Transverse colon (tissue), 4 donors: Measurements from ENCODE around the gene GFAP. TPM values are rescaled to one million over a fixed set of nuclear protein-coding genes. Genes with fewer than 3 reads are reported as not detected.

Experiments used
- DNase-seq: peaks from one replicate; pipeline ENCODE4 v3.0.0-alpha.2; 2019
- H3K27ac ChIP-seq, 4 donors: fragments of 200-600 bp; sonication (generic); 2 replicates each; pipeline ENCODE4 v1.5.1; 2016 to 2018; ENCODE audit warnings: inconsistent platforms in 4 of 4
- H3K27me3 ChIP-seq: fragments of 200-600 bp; sonication (generic); 2 replicates; pipeline ENCODE4 v1.5.1; 2017; ENCODE audit warnings: inconsistent platforms
- H3K36me3 ChIP-seq, 4 donors: fragments of 200-600 bp; sonication (generic); 2 replicates each; pipeline ENCODE4 v1.5.1; 2017 to 2019; ENCODE audit warnings: inconsistent platforms in 4 of 4
- H3K4me1 ChIP-seq, 4 donors: fragments of 200-600 bp; sonication (generic); 2 replicates each; pipeline ENCODE4 v1.5.1; 2017 to 2020; ENCODE audit warnings: inconsistent platforms in 4 of 4
- H3K4me3 ChIP-seq, 4 donors: fragments of 200-600 bp; sonication (generic); 1 replicate in 1 of 4; 2 replicates in 3 of 4; pipeline versions ENCODE4 v1.5.1 to v1.6.1; 2017 to 2019; ENCODE audit warnings: inconsistent platforms in 4 of 4
- H3K9me3 ChIP-seq, 2 donors: fragments of 200-600 bp; sonication (generic); 2 replicates each; pipeline ENCODE4 v1.5.1; 2017 to 2019; ENCODE audit warnings: inconsistent platforms in 2 of 2
- CTCF ChIP-seq, 5 experiments: fragments of 200-600 bp in 3 of 5; fragments of 450-650 bp in 2 of 5; sonication (generic) in 3 of 5; IDR thresholded peaks; 1 replicate in 2 of 5; 2 replicates in 3 of 5; pipeline ENCODE4 v1.5.1; 2016 to 2017; ENCODE audit warnings: antibody characterized with exemption in 5 of 5, inconsistent platforms in 3 of 5, mild to moderate bottlenecking in 2 of 5, moderate library complexity in 1 of 5
- EP300 ChIP-seq: sonication (generic); formaldehyde crosslinking; IDR thresholded peaks from one replicate; pipeline ENCODE4 v1.6.1; 2017; ENCODE audit warnings: antibody characterized with exemption, low read depth
- POLR2A ChIP-seq: fragments of 450-650 bp; IDR thresholded peaks from one replicate; pipeline ENCODE4 v1.6.1; 2016; ENCODE audit warnings: antibody characterized with exemption, mild to moderate bottlenecking, moderate library complexity
- POLR2AphosphoS5 ChIP-seq, 3 donors: sonication (generic); formaldehyde crosslinking; IDR thresholded peaks; one replicate each; pipeline ENCODE4 v1.6.1; 2016; ENCODE audit warnings: antibody characterized with exemption in 3 of 3
- WGBS, 2 donors: methylation state at CpG; one replicate each; pipeline ENCODE4 v1.1.5; 2018; ENCODE audit warnings: low coverage in 1 of 2; 5-methylcytosine and 5-hydroxymethylcytosine counted together
- in situ Hi-C, 4 donors: fragments of 200-750 bp; cut with MboI; loops; one replicate each; pipeline versions ENCODE4 v1.15.0 to v1.15.1; 2017; ENCODE audit warnings: low sequenced_read_pairs in 3 of 4, low pct_ligation_motif_present in 1 of 4, low pct_unique_long_range_greater_than_20kb in 1 of 4
- intact Hi-C: fragments of 100-400 bp; cut with DNase I; formaldehyde crosslinking; loops from one replicate; pipeline ENCODE4 v1.15.1; 2023; ENCODE audit warnings: low total_unique reads
- total RNA-seq, 4 donors: library from RNA; depleted of rRNA; stranded (reverse); fragments of >200 nt; gene quantifications; one replicate each; pipeline ENCODE4 v1.1.0, GENCODE V29; 2016

Gene GFAP
- total RNA-seq, 4 donors from 2014 or later, result 0.68 TPM; not detected in 3

GRCh38 chr17:44898768-44899073 lies 16.6 kb downstream of the GFAP start:
- peak overlapping the region; percentile 86 to 93 (median 90) for H3K27ac ChIP-seq
- no peaks in the 10 kb centered on the region for H3K9me3 ChIP-seq
- intact Hi-C loops (no loop called here), in situ Hi-C loops (no loop called here)
- DNase-seq, result no peak
- WGBS, 2 donors, result 0 to 2% methylated on average over 4 to 7 of the region's 7 CpGs
- peak overlapping the region; percentile 33 to 88 (median 64) for H3K4me3 ChIP-seq
- H3K4me1 ChIP-seq, result peaks cover 10 to 28% (median 20%) of the 10 kb centered on the region in 4 donors
- H3K27me3 ChIP-seq, result no peaks in the 10 kb centered on the region
- no peak for TF ChIP-seq EP300
- TF ChIP-seq POLR2AphosphoS5 (IDR thresholded peaks at IDR 0.05), result no peak
- TF ChIP-seq CTCF (IDR thresholded peaks at IDR 0.05), result no peak
- no peak for TF ChIP-seq POLR2A
- H3K36me3 ChIP-seq, result peaks cover 0 to 7% (median 3%) of the 10 kb centered on the region in 4 donors

- no peaks in the 10 kb centered on the region for H3K9me3 ChIP-seq
- no peaks in the 10 kb centered on the region for H3K27me3 ChIP-seq
- WGBS, 2 donors, result 96 to 100% methylated on average over 4 of the region's 4 CpGs
- intact Hi-C loops, result no loop called here
- peaks cover 8 to 17% (median 13%) of the 10 kb centered on the region in 4 donors for H3K4me1 ChIP-seq
- H3K27ac ChIP-seq, result no peak overlapping the region
- peaks cover 0 to 26% (median 9%) of the 10 kb centered on the region in 4 donors for H3K36me3 ChIP-seq
- DNase-seq, result no peak
- in situ Hi-C loops, result no loop called here
- H3K4me3 ChIP-seq, result no peak overlapping the region
- no peak for TF ChIP-seq CTCF (IDR thresholded peaks at IDR 0.05)
- TF ChIP-seq EP300, result no peak
- TF ChIP-seq POLR2A, result no peak
- TF ChIP-seq POLR2AphosphoS5 (IDR thresholded peaks at IDR 0.05), result no peak
These were observed 20.7 kb downstream of the GFAP start for GRCh38 chr17:44894642-44895041.

- intact Hi-C loops, result no loop called here
- H3K27me3 ChIP-seq, result no peaks in the 10 kb centered on the region
- in situ Hi-C loops, result no loop called here
- TF ChIP-seq CTCF (IDR thresholded peaks at IDR 0.05) (no peak), POLR2AphosphoS5 (IDR thresholded peaks at IDR 0.05) (no peak), EP300 (no peak), POLR2A (no peak)
- no peak overlapping the region for H3K4me3 ChIP-seq
- no peak for DNase-seq
- no peaks in the 10 kb centered on the region for H3K9me3 ChIP-seq
- peaks cover 0 to 2% (median under 1%) of the 10 kb centered on the region in 4 donors for H3K4me1 ChIP-seq
- H3K36me3 ChIP-seq, result peaks cover 0 to 26% (median 9%) of the 10 kb centered on the region in 4 donors
- no peak overlapping the region for H3K27ac ChIP-seq
These were observed 23.1 kb downstream of the GFAP start for GRCh38 chr17:44892250-44892649.

GRCh38 chr17:44889003-44889402 lies 26.3 kb downstream of the GFAP start:
- no peak for DNase-seq
- in situ Hi-C loops, result no loop called here
- Histone ChIP-seq H3K4me1 (no peaks in the 10 kb centered on the region), H3K36me3 (peaks cover 0 to 50% (median 20%) of the 10 kb centered on the region in 4 donors), H3K27ac (no peak overlapping the region), H3K9me3 (no peaks in the 10 kb centered on the region), H3K4me3 (no peak overlapping the region), H3K27me3 (no peaks in the 10 kb centered on the region)
- no peak for TF ChIP-seq CTCF (IDR thresholded peaks at IDR 0.05)
- TF ChIP-seq POLR2A, result no peak
- TF ChIP-seq POLR2AphosphoS5 (IDR thresholded peaks at IDR 0.05), result no peak
- no peak for TF ChIP-seq EP300
- WGBS, 2 donors, result 59 to 85% methylated on average over 6 to 7 of the region's 7 CpGs
- intact Hi-C loops, result no loop called here
